ENCODE results near the gene POU4F2.

DNA sequence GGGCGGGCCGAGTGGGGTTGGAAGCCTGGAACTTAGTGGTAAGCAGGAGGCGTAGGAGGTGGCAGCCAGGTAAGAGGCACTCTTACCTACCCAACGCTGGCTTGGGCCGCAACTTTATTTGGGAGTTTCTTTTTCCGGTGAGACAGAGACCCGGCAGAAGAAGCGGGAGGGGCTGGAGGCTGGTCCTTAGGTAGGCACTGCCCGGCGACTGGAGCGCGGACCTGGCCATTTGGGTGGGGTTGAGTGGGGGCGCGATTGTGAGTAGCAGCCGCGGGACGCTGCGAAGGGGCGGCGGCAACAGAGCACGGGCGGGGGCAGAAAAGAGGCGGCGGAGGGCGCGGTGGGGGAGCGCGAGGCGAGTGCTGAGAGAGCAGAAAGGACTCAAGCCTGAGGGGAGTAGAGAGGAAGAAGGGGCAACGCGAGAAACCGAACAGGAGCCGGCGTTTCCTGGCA is 334 bp upstream of the POU4F2 start:
- TF ChIP-seq REST (IDR thresholded peaks at IDR 0.05; ENCODE audit: insufficient read depth in 1 of 2, low read depth in 2 of 2, low read length in 2 of 2) (no peak), TAF1 (IDR thresholded peaks at IDR 0.05; ENCODE audit: borderline replicate concordance, insufficient read depth, low read length) (no peak), SIN3A (IDR thresholded peaks at IDR 0.05; ENCODE audit: borderline replicate concordance, insufficient read depth, low read length) (no peak), POLR2AphosphoS5 (IDR thresholded peaks at IDR 0.05; ENCODE audit: low read depth, low read length) (no peak)
